Bronchial epithelial cell (primary cell): ENCODE measurements around the gene COL23A1. TPM values are rescaled to one million over a fixed set of nuclear protein-coding genes. Genes with fewer than 3 reads are reported as not detected.

ENCODE experiments used
- DNase-seq: peaks from one replicate; pipeline ENCODE4 v3.0.0-alpha.2; 2010; ENCODE audit warnings: low read depth
- FAIRE-seq: peaks from 2 replicates; lab custom pipeline; 2011; peaks lifted over from hg19 to GRCh38; lab: Jason Lieb, UNC
- H3K27me3 ChIP-seq: 2 replicates; pipeline ENCODE4 v1.5.1; 2011; ENCODE audit warnings: low read length; ENCODE audit not compliant: control insufficient read depth, insufficient read depth
- H3K36me3 ChIP-seq: 2 replicates; pipeline ENCODE4 v1.5.1; 2011; ENCODE audit warnings: low read length; ENCODE audit not compliant: control insufficient read depth, insufficient read depth
- H3K4me3 ChIP-seq: 2 replicates; pipeline ENCODE4 v1.5.1; 2011; ENCODE audit warnings: mild to moderate bottlenecking, low read depth, low read length, control low read depth
- total RNA-seq: library from RNA; depleted of rRNA; stranded (reverse); fragments of >200 nt; gene quantifications from 2 replicates; pipeline ENCODE4 v1.2.1, GENCODE V29; 2014
- TF ChIP-seq, protein P1 (sequence below): IDR thresholded peaks from 2 replicates; pipeline ENCODE4 v1.5.1; 2011; ENCODE audit warnings: mild to moderate bottlenecking, moderate library complexity, low read length, control low read depth, inconsistent platforms; ENCODE audit not compliant: insufficient read depth, severe bottlenecking

The COL23A1 gene
- total RNA-seq, 1 donor from 2014 or later = 0.26 TPM

DNA sequence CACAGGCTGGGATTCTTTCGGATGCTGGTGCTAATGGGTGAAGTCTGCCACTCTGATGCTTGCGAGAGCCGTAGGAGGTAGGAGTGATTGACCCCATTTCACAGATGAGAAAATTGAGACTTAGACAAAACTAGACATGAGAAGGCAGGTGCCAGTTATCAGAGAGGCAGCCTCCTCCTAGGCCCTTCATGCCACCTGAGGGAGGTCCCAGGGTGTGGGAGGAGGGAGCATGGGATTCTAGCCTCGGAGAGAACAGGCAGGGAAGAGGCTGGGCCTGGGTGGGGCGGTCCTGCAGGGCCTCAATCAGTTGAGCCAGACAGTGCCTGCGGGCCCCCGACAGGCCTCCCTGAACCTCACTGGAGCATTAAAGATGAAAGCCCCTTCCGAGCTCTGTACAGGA, 112.4 kb downstream of the COL23A1 start:
- H3K27me3 ChIP-seq = no peaks in the 10 kb centered on the region
- no peak overlapping the region for H3K4me3 ChIP-seq
- no peaks in the 10 kb centered on the region for H3K36me3 ChIP-seq
- FAIRE-seq (no peak), DNase-seq (no peak)
- TF ChIP-seq, protein P1, sequence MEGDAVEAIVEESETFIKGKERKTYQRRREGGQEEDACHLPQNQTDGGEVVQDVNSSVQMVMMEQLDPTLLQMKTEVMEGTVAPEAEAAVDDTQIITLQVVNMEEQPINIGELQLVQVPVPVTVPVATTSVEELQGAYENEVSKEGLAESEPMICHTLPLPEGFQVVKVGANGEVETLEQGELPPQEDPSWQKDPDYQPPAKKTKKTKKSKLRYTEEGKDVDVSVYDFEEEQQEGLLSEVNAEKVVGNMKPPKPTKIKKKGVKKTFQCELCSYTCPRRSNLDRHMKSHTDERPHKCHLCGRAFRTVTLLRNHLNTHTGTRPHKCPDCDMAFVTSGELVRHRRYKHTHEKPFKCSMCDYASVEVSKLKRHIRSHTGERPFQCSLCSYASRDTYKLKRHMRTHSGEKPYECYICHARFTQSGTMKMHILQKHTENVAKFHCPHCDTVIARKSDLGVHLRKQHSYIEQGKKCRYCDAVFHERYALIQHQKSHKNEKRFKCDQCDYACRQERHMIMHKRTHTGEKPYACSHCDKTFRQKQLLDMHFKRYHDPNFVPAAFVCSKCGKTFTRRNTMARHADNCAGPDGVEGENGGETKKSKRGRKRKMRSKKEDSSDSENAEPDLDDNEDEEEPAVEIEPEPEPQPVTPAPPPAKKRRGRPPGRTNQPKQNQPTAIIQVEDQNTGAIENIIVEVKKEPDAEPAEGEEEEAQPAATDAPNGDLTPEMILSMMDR = no peak

GRCh38 chr5:178476972-178477754, 113.0 kb downstream of the COL23A1 start:
- FAIRE-seq = no peak

GRCh38 chr5:178476531-178476930, 113.7 kb downstream of the COL23A1 start:
- Histone ChIP-seq H3K36me3 (no peaks in the 10 kb centered on the region), H3K4me3 (no peak overlapping the region), H3K27me3 (no peaks in the 10 kb centered on the region)
- FAIRE-seq (no peak), DNase-seq (no peak)
- TF ChIP-seq, protein P1 = no peak

More at GRCh38 chr5:178476972-178477754, 113.0 kb downstream of the COL23A1 start:
- Histone ChIP-seq H3K36me3 (no peaks in the 10 kb centered on the region), H3K4me3 (no peak overlapping the region), H3K27me3 (no peaks in the 10 kb centered on the region)
- TF ChIP-seq, protein P1 = no peak
- DNase-seq = peak; percentile 37

GRCh38 chr5:178475422-178475821, 114.8 kb downstream of the COL23A1 start:
- H3K36me3 ChIP-seq = no peaks in the 10 kb centered on the region
- no peak for DNase-seq
- H3K27me3 ChIP-seq = no peaks in the 10 kb centered on the region
- TF ChIP-seq, protein P1 = no peak
- no peak for FAIRE-seq
- H3K4me3 ChIP-seq = no peak overlapping the region

GRCh38 chr5:178474562-178475184, 115.5 kb downstream of the COL23A1 start:
- FAIRE-seq (no peak), DNase-seq (no peak)
- no peak overlapping the region for H3K4me3 ChIP-seq
- no peaks in the 10 kb centered on the region for H3K36me3 ChIP-seq
- H3K27me3 ChIP-seq = no peaks in the 10 kb centered on the region
- TF ChIP-seq, protein P1 = no peak
